Left lung (tissue), 8 donors: ENCODE data around the gene ZNF563. TPM values are rescaled to one million over a fixed set of nuclear protein-coding genes. Genes with fewer than 3 reads are reported as not detected.

Source experiments
- polyA plus RNA-seq, 6 donors: library from polyadenylated mRNA; unstranded; fragments of 120-200 nt; gene quantifications; one replicate each; pipeline ENCODE4 v1.2.1, GENCODE V29; 2013; ENCODE audit not compliant: insufficient read length in 6 of 6
- total RNA-seq, 2 donors: library from RNA; stranded (reverse); fragmentation: NEBNext Ultra II Directional; extraction: Animal tissue kit (Norgen Biotek cat#: 25700); gene quantifications; one replicate each; pipeline ENCODE4 v1.2.1, GENCODE V29; 2021
- donor health status: DM: no; HTN: yes; CAD: no.
- donor health status: DM: no; HTN: no; CAD: no.

The ZNF563 gene
- total and polyA plus RNA-seq, 8 donors, result 3.9 to 5.9 (median 4.3) TPM

Other genes starting within 250 kb of the ZNF563 start
- gene ZNF20, start 193.3 kb downstream of the ZNF563 start, total RNA-seq, result 1 to 10 TPM; 3.5 to 4.8 TPM
- gene ZNF20, start 193.3 kb downstream of the ZNF563 start, polyA plus RNA-seq, result 10 to 100 TPM in 1 of 6 donors, 1 to 10 TPM in 5; 6.1 to 10.1 (median 7.7) TPM
- 1 to 10 TPM; 6.4 to 6.9 TPM for gene ZNF625, start 176.9 kb downstream of the ZNF563 start, total RNA-seq
- gene ZNF625, start 176.9 kb downstream of the ZNF563 start, polyA plus RNA-seq, result 10 to 100 TPM; 11.4 to 20.5 (median 16.4) TPM
- 1 to 10 TPM; 8.9 to 9.6 TPM for gene ZNF136, start 170.5 kb downstream of the ZNF563 start, total RNA-seq
- 10 to 100 TPM; 14.7 to 18.3 (median 16.1) TPM for gene ZNF136, start 170.5 kb downstream of the ZNF563 start, polyA plus RNA-seq
- gene ZNF44, start 38.8 kb downstream of the ZNF563 start, total RNA-seq, result 10 to 100 TPM; 10.6 to 12.0 TPM
- gene ZNF44, start 38.8 kb downstream of the ZNF563 start, polyA plus RNA-seq, result 10 to 100 TPM; 25.1 to 33.8 (median 31.1) TPM
- gene ZNF442, start 32.0 kb upstream of the ZNF563 start, total RNA-seq, result 1 to 10 TPM; 3.2 to 3.5 TPM
- gene ZNF442, start 32.0 kb upstream of the ZNF563 start, polyA plus RNA-seq, result 1 to 10 TPM; 5.2 to 7.1 (median 5.5) TPM
- gene ZNF799, start 67.6 kb upstream of the ZNF563 start, total RNA-seq, result 1 to 10 TPM; 4.2 to 7.1 TPM
- 10 to 100 TPM in 4 of 6 donors, 1 to 10 TPM in 2; 9.2 to 14.8 (median 11.1) TPM for gene ZNF799, start 67.6 kb upstream of the ZNF563 start, polyA plus RNA-seq
- 1 to 10 TPM; 4.3 to 4.7 TPM for gene ZNF443, start 107.4 kb upstream of the ZNF563 start, total RNA-seq
- gene ZNF443, start 107.4 kb upstream of the ZNF563 start, polyA plus RNA-seq, result 10 to 100 TPM; 14.6 to 25.4 (median 19.7) TPM
- 1 to 10 TPM; 1.8 to 2.0 TPM for gene ZNF709, start 151.2 kb upstream of the ZNF563 start, total RNA-seq
- gene ZNF709, start 151.2 kb upstream of the ZNF563 start, polyA plus RNA-seq, result 10 to 100 TPM in 1 of 6 donors, 1 to 10 TPM in 5; 6.9 to 10.4 (median 8.7) TPM
- gene ZNF564, start 217.8 kb upstream of the ZNF563 start, total RNA-seq, result 10 to 100 TPM in 1 of 2 donors, 1 to 10 TPM in 1; 9.9 to 12.5 TPM
- gene ZNF564, start 217.8 kb upstream of the ZNF563 start, polyA plus RNA-seq, result 10 to 100 TPM in 3 of 6 donors, 1 to 10 TPM in 3; 7.4 to 12.6 (median 10.3) TPM